NCI-H345 treated with DMSO at 0.1 percent for 48 hours (cell line): Measurements from ENCODE around the gene MYRF.

Source experiments
- DNase-seq: peaks from one replicate; lab custom pipeline; 2025; ENCODE audit not compliant: unreplicated experiment; lab: John Stamatoyannopoulos, UW

The MYRF gene

DNA sequence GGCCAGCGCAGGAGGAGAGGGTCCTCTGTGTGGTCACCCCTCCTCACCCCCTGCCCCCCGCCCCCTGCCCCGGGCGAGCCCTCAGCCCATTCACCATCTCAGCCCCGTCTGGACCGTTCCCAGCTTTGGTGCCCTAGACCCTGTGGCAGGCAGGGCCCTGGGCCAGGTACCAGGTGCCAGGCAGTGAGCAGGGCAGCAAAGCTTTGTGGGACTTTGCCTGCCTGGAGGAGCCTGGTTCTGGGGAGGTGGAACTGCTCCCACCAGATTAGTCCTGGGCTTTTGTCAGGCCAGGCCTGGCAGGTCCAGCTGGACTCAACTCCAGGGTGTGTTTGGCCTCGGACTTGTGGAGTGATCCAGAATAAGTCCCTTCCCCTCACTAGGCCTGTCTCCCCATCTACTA, 13.7 kb upstream of the MYRF start:
- no peak for DNase-seq

DNA sequence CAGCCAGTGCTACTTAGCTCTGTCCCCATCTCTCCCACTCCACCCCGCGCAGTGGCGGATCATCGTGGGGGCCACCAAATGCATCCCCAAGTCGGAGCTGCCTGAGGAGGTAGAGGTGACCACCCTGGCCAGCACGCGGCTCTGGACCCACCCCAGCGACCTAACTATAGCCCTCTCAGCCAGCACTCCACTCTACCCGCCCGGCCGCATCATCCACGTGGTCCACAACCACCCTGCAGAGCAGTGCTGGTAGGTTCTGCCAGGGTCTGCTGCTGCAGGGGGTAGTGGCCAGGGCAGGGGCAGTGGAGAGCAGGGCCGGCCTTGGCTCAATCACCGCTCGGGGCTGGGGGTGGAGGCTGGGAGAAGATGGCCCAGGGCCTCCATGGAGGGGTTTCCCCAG, 13.0 kb upstream of the MYRF start:
- no peak for DNase-seq

DNA sequence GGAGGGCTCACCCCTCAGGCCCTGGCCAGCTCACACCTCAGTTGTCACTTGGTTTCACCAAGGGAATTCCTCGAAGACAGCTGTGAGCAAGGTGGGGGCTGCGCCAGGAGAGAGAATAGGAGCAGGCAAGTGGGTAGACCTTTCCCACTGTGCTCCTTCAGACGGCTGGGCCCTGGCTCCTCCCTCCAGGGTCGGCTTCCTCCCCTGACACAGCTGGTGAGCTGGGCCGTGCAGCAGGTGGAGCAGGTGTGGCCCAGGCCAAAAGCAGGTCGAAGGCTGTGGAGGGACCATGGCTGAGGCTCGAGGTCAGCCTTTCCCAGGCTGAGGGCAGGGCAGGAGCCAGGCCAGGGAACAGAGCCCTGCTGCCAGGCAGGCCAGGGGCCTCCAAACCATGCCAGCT, 12.5 kb upstream of the MYRF start:
- DNase-seq: no peak

DNA sequence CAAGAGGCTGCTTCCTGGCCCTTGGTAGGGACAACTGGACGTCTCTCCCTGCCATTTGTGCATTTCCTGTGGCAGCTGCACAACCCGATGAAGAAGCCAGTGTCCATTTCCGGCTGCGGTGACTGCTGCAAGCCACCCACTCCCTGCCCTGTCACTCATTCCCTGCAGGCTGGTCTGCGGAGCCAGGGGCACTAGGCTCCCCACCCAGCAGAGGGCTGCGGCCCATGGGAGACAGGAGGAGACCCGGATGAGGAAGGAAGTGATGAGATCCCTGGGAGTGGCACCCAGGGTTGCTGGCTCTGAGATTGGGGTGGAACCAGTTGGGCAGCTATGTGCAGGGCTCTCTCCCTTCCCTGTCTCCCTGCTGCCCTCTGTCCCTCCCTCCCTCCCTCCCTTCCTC, 10.0 kb upstream of the MYRF start:
- no peak for DNase-seq

DNA sequence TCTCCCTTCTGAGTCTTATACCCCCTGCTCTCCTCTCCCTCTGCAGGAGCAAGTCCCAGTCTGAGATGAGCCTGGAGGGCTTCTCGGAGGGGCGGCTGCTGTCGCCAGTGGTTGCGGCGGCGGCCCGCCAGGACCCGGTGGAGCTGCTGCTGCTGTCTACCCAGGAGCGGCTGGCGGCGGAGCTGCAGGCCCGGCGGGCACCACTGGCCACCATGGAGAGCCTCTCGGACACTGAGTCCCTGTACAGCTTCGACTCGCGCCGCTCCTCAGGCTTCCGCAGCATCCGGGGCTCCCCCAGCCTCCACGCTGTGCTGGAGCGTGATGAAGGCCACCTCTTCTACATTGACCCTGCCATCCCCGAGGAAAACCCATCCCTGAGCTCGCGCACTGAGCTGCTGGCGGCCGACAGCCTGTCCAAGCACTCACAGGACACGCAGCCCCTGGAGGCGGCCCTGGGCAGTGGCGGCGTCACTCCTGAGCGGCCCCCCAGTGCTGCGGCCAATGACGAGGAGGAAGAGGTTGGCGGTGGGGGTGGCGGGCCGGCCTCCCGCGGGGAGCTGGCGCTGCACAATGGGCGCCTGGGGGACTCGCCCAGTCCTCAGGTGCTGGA, 8.8 kb upstream of the MYRF start:
- no peak for DNase-seq

DNA sequence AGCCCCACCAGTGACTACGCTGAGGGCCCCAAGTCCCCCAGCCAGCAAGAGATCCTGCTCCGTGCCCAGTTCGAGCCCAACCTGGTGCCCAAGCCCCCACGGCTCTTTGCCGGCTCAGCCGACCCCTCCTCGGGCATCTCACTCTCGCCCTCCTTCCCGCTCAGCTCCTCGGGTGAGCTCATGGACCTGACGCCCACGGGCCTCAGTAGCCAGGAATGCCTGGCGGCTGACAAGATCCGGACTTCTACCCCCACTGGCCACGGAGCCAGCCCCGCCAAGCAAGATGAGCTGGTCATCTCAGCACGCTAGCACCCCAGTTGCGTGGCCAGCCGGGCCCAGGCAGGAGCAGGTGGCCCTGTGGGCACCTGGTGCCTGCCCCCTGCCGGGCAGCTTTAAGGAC, 8.3 kb upstream of the MYRF start:
- no peak for DNase-seq

DNA sequence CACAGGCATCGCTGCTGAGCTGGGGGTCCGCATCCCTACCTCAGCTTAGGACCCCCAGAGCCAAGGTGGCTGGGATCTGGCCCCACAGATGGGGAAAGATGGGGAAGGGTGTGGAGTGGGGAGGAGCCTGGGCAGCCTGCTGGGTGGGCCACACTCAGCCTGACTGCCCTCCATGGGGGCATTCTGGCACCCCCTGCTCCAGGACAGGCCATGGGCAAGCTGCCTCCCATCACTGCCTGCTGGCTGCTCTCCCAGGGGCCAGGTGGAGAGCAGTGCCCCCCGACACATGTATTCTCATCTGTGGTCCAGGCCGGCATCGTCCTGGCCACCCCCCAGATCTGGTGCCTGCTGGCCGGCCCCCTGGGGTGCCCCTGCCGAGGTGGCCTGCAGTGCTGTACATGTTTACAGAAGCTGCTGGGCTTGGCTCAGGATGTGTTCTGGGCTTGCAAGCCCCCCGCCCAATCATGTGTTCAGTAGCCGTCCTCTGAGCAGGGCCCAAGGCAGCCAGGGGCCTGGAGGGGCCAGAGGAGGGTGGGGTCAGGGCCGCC, 7.8 kb upstream of the MYRF start:
- no peak for DNase-seq

DNA sequence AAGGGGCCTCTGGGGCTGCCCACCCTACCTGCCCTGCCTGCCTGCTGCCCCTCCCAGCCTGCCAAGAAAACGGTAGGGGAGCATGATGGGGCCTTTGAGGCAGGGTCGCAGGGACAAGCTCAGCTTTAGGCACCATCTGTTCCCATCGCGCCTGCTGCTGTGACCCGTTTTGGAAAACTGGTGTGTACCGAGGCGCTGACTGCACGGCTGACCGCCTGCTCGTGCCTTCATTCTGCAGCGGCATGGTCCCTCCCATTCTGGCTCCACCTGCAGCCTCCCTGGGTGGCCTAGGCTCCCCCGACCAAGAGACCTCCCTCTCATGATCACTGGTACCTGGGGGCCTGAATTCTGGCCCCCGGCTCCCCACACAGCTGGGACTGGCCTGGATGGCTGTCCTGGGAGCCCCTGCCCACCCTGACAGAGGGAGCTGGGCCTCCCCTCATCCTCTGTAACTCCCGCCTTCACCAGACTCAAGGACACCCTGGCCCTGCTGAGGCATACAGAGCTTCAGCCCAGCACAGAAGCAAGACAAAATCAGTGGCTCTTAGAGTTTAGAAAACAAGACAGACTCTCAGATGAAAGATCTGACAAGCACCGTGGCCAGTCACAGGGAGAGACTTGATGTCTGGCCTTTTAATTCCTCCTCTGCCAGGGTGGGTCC, 6.5 kb upstream of the MYRF start:
- DNase-seq: no peak

DNA sequence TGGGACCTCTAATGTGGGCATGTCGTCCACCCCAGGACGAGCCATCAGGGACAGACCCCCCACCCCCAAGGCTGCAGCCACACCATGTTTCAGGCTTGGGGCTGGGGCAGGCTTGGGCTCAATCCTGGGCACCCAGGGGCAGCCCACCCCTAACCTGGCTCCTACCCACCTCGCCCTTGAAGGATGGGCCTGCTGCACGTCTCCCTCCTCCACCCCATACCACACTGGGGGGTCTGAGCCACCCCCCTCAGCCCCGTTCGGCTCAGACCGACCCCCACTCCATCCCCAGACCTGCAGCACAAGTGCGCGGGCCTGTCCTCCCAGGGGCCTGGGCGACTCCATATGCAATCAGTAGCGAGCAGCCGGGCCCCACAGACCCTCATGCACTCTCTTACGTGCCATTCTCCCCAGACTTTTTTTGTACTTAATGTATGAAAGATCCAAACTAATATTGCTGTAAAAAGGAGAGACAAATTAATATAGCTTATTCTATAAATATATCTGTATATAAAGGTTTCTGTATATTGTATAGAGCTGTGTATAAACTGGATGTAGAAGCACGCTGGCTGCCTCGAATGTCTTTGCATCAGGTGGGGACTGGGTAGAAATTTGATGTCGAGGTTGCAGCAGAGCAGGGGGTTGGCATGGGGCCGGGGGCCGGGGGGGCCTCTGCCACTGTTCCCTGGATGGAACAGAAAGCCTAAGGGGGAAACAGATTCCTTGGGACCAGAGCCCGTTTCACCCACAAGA, 5.8 kb upstream of the MYRF start:
- no peak for DNase-seq

DNA sequence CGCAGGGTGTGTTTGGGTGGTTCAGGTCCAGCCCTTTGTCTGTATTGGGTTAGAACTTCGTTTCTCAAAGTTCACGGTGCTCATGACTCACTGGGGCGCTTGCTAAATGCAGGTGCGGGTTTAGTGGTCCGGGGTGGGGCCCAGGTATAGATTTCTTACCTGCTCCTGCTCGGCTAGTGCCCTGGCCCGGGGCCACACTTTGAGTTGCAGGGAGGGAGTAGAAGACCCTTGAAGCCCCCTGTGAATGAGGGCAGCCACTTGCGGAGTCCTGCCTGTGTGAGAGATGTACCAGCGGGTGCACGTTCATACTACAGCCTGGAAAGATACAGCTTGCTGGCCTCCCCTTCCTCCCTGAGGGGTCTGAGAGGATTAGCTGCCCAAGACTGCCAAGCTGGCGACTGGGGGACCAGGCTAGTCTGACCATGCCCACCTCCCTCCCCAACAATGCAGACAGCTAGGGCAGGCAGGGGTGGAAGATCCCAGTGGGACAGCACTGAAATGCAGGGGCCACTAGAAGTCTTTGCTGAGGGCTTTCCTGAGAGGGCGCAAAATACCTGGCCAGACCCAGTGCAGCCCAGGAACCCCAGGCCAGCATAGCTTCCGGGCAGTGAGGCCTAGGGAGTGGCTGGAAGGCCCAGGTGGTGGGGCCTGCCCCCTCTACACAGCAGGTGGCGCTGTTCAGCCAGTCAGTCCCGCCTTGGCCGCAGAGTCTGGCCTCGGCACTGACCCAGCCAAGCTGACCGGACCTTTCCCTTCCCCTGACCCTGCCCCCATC, 5.1 kb upstream of the MYRF start:
- DNase-seq: no peak

DNA sequence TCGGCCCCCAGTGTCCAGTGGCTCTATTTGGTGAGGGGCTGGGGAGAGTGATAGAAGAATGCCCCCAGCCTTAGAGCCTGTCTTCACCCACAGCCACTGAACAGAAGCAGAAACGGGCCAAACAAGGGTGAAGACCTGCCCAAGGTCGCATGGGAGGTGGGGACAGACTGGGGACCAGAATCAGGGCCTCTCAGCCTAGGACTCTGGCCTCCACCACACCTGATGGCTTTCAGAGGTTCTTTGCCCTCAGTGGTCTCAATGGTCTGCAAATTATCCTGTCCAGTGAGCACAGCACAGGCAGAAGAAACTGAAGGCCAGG, 4.5 kb upstream of the MYRF start:
- no peak for DNase-seq

DNA sequence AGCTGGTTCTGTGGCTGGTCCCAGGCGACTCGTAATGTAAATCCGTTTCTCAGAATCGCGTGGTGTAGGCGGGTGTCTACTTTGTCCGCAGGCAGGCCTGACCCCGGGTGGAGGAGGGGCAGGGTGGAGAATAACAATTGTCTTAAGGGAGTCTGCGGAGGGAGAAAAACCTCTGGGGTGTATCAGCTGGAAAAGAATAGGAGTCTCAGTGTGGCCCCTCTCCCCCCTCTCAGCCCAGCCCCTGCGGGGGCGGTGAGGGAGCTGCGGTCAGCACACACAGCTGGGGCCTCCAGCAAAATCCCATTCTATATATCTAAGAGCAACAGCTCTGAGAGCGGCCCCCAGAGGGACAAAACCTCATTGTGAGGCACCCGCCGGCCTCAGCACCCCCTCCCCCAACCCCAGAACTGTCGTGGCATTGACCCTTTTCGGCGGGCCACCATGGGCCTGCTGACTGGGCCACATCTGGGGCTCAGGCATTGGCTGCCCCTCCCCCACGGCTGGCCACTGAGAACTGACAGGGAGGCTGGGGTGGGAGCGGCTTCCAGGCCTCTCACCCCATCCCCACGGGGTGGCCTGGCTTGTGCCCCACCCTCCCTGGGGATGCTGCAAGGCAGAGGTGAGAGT, 2.7 kb upstream of the MYRF start:
- DNase-seq: no peak

DNA sequence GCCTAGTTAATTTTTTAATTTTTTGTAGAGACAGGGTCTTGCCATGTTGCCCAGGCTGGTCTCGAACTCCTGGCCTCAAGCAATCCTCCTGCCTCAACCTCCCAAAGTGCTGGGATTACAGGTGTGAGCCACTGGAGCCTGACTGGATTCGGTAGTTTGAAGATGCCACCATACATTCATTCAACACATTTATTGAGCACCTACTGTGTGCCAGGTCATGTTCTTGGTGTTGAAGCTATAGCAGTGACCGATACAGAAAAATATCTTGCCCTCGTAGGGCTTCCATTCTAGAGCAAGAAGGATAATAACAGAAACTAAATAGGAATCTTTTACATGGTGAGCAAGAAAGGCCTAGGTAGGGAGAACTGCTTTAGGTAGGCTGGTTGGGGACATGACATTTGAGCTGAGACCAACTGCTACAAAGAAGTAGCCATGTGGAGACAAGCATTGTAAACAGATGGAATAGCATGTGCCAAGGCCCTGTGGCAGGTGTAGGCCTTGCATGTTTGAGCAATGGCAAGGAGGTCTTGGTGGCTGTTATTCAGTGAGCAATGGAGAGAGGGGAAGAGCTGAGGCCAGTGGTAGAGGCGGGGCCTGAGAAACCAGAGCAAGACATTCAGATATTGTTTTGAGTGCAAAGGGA, 1.7 kb upstream of the MYRF start:
- DNase-seq: no peak

DNA sequence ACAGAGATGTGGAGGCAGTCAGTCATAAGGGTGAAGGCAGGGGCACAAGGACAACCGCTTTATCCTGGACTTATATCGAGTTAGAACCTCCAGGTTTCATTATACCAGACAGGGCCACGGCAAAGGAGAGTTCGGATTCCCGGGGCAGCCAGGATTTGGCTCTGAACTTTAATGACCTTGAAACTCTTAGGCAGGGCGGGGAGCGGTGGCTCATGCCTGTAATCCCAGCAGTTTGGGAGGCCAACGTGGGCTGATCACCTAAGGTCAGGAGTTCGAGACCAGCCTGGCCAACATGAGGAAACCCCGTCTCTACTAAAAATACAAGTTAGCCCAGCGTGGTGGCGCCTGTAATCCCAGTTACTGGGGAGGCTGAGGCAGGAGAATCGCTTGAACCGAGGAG, 1.1 kb upstream of the MYRF start:
- no peak for DNase-seq

DNA sequence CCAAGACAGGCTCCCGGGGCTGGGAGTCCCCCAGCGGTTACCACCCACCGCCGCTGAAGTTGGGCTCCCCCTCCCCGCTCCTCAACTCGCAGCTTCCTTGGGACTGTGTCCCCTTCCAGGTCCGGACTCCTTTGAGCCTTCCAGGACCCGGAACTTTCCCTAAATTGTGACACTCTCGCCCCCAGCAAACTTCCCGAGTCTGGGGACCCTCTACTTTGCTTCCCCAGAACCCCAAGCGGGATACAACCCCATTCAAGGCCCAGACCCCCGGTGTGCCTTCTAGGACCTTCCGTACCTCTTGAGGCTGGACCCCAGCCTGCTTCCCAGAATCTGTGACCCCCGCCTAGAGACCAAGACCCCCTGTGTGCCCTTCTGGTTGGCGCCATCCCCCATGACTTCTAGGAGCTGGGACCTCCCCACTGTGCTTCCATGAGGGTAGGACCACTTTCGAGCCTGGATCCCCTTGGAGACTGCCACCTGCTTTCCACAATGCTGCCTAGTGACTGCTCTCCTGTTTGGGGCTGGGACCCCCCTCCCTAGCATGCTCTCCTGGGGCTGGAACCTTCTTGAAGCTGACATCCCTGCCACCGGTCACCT, 587 bp downstream of the MYRF start:
- DNase-seq: no peak

DNA sequence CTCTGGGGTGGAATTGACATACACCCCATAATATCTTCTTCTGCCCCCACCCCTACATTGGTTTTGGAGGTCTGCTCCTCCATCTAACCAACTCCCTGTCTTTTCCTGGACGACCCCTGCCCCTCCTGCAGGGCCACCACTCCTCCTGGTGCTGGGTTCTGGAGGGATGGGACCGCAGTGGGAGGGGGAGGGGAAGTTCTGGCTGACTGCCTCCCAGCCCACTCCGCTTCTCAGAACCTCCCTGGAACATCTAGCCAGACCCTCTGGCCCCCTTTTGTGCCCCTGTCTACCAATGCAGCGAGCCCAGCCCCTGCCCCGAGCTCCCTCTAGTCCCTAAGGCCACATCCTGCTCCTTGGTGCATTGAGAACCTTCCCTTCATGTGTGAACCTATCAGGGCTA, 1.2 kb downstream of the MYRF start:
- no peak for DNase-seq

DNA sequence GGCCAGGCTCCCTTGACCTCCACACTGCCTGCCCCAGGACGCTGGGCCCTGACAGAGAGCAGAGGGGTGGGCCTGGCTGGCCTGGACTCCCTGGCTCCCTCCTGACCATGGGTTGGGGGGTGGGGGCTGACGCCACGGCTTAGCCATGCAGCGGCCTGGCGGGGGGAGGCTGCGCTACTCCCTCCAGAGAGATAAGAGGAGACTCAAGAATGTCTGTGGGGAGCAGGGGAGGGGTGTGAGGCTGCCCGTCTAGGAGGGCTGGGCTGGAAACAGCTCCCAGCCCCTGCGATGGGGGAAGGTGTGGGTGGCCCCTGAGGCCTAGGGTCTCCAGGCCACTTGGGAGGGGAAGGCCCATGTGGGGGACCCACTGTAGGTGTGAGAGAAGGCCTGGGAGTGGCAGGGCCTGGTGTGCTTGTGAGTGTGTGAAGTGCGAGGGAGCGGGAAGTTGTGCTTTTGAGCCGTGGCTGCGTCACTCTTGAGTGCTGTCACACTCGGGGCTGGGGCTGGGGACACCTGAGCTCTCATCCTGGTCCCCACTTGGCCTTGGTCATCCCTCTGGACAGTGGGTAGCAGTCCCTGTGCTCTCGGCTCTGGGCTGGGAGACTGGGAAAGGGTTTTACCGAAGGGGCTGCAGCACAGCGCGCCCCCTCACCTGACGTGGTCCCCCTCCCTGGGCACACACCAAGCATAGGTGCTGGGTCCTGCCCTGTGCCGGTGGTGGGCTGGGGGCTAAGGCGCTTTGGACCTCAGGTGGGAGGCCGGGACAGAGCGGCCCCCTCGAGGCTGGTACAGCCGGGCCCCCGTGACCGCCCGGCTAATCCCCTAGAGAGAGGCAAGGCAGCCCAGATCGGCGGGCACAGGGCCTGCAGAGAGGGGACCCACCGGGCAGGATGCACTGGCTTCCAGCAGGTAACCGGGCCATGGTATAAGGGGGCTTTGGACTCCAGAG, 2.4 kb downstream of the MYRF start:
- DNase-seq: no peak

DNA sequence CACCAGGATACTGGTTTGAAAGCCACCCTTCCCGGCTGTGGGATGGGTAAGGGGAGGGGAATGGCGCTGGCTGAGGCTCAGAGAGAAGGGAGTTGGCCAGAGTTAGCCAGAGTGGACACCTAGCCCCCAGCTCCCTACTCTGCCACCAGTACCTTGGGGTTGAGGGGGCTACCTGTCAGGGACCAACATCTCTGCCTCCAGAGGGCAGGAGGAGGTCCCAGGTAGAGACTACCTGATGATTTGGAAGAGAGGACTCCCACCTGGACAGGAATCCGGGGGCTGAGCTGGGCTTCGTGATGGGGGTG, 3.7 kb downstream of the MYRF start:
- DNase-seq: no peak

DNA sequence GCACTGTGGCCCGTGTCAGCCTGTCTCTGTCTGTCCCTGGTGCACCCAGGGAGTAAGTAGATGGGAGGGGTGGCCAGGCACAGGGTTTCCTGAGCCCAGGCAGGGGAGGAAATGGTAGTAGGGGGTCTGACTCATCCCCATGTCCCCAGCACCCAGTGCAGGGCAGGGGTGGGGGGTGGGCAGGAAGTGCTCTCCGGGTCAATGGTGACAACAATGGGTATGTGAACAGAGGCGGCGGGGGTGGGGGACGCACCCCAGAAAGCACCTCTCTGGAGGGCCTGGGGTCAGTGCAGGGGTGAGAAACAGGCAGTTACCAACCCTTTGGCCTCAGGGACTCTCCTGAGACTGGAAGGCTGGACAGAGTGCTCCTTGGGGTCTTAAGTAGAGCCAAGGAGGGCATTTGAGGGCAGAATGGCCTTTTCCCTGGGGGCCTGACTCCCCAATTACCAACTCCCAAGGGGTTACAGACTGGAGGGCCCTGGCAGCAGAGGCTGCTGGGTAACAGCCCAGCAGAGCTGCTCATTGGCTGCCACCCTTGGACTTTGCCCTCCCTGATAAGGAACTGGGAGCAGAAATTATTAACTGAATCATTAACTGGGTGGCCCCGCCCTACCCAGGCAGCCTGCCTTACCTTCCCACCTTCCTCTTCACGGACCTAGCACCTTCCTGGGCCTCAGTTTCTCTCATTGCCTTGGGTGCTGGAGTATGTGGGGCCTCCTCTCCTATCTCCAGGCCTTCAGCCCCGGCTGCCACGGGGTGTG, 4.2 kb downstream of the MYRF start:
- no peak for DNase-seq
